ENCODE data around the gene GSTT4.
"Not testable (repeated sequence)": the region's sequence is repeated elsewhere in the genome, so short reads cannot be mapped to it uniquely, and the experiment has no call there.

GSTT4 gene

DNA sequence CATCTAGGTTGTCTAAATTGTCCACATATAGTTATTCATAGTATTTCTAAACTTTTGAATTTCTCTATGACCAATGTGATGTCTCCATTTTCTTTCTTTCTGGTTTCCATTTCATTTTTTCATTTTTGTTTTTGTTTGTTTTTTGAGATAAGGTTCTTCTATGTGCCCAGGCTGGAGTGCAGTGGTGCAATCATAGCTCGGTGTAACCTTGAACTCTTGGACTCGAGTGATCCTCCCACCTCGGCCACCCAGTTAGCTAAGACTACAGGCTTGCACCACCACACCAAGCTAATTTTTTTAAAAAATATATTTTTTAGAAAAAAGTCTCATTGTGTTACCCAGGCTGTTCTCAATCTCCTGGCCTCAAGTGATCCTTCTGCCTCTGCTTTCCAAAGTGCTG, 8.2 kb downstream of the GSTT4 start:
- Histone ChIP-seq H3K4me3 (replicated peaks; ENCODE audit: low read depth, low read length) (no peak overlapping the region), H3K36me3 (ENCODE audit: control insufficient read depth, insufficient read depth, low read length) (no peaks in the 10 kb centered on the region)
- TF ChIP-seq, protein P1, sequence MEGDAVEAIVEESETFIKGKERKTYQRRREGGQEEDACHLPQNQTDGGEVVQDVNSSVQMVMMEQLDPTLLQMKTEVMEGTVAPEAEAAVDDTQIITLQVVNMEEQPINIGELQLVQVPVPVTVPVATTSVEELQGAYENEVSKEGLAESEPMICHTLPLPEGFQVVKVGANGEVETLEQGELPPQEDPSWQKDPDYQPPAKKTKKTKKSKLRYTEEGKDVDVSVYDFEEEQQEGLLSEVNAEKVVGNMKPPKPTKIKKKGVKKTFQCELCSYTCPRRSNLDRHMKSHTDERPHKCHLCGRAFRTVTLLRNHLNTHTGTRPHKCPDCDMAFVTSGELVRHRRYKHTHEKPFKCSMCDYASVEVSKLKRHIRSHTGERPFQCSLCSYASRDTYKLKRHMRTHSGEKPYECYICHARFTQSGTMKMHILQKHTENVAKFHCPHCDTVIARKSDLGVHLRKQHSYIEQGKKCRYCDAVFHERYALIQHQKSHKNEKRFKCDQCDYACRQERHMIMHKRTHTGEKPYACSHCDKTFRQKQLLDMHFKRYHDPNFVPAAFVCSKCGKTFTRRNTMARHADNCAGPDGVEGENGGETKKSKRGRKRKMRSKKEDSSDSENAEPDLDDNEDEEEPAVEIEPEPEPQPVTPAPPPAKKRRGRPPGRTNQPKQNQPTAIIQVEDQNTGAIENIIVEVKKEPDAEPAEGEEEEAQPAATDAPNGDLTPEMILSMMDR (IDR thresholded peaks at IDR 0.05; ENCODE audit: insufficient read depth, low read length, poor library complexity, severe bottlenecking), result no peak

DNA sequence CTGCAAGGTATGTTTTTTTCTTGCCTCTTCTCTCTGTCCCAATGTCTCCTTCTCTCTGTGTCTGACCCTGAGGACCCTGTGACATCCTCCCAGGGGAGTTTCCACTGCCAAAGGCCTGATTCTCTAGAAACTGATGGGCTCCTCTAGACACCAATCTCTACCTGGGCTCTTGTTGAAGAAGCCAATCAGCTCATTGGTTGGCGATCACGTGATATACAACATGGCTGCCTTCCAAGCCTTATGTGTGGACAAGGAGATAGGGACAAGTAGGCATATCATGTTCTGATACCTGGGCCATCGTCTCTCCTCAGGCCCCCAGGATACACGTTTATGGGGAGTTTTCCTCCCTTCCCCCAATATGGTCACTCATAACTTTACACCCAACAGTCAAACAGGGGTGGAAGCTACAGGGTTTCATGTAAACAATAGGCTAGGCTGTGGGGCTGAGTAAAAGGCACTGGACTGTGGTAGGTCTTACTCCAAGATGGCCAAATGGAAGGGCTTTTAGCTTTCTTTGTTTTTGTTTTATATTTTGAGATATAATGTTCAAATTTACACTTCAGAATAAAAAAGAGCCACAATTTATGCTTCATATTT, 11.6 kb downstream of the GSTT4 start:
- not testable (repeated sequence) for DNase-seq (ENCODE audit: extremely low read depth, insufficient read length); H3K36me3 ChIP-seq (ENCODE audit: control insufficient read depth, insufficient read depth, low read length); H3K27me3 ChIP-seq (replicated peaks; ENCODE audit: control insufficient read depth, insufficient read depth, low read length); H3K4me3 ChIP-seq (replicated peaks; ENCODE audit: low read depth, low read length)

More for the DNA sequence above, 8.2 kb downstream of the GSTT4 start:
- DNase-seq (ENCODE audit: extremely low read depth, insufficient read length), result no peak
- no peaks in the 10 kb centered on the region for H3K27me3 ChIP-seq (replicated peaks; ENCODE audit: control insufficient read depth, insufficient read depth, low read length)

DNA sequence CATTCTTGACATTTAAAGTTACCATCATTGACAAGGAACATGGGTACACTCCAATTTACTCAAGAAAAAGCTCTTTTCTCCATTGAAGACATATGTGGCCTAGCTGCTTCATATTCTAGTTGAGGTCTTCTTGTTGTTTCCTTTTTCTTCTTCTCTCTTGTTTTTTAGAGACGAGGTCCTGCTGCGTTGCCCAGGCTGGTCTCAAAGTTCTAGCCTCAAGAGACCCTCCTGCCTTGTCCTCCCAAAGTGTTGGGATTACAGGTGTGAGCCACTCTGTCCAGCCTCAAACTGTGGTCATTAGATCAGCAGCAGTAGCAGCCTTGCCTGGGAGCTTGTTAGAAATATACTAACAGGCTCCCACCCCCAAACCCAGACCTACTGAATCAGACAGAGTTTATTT, 12.2 kb downstream of the GSTT4 start:
- not testable (repeated sequence) for H3K36me3 ChIP-seq (ENCODE audit: control insufficient read depth, insufficient read depth, low read length); DNase-seq (ENCODE audit: extremely low read depth, insufficient read length); H3K4me3 ChIP-seq (replicated peaks; ENCODE audit: low read depth, low read length); H3K27me3 ChIP-seq (replicated peaks; ENCODE audit: control insufficient read depth, insufficient read depth, low read length)

DNA sequence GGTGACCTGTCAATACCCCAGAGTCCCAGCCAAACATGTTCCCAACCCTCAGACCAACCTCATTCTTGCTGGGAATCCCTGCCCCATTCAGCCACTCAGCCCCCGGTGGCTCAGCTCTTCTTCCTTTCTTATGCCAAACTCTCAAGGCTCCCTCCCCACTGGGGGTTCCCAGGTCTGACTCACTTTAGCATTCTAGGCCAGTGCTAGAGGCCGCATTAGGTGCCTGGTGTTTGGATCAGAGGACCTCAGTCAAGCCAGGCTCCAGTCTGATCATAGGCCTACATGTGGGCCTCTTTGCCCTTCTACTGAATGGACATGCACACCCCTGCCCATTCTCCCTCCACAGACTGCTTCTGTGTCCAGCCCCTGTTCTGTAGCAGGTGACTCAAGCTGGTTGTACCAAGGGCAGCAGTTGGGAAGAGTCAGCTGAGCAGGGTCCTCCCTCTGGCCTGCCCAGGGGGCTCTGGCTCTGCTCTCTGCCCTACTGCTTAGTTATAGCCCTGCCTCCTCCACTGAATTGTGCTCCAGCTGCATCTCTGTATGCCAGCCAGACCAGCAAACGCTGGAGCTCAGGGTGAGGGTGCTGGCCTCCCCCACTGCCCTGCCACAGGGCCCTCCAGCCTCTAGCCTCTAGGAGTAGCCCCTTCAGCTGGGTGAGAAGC, 15.5 kb downstream of the GSTT4 start:
- not testable (repeated sequence) for H3K4me3 ChIP-seq (replicated peaks; ENCODE audit: low read depth, low read length); DNase-seq (ENCODE audit: extremely low read depth, insufficient read length); H3K36me3 ChIP-seq (ENCODE audit: control insufficient read depth, insufficient read depth, low read length); H3K27me3 ChIP-seq (replicated peaks; ENCODE audit: control insufficient read depth, insufficient read depth, low read length)

GRCh38 chr22:23986538-23987178, 18.6 kb downstream of the GSTT4 start:
- not testable (repeated sequence) for H3K27me3 ChIP-seq (replicated peaks; ENCODE audit: control insufficient read depth, insufficient read depth, low read length); H3K36me3 ChIP-seq (ENCODE audit: control insufficient read depth, insufficient read depth, low read length); DNase-seq (ENCODE audit: extremely low read depth, insufficient read length); H3K4me3 ChIP-seq (replicated peaks; ENCODE audit: low read depth, low read length)

DNA sequence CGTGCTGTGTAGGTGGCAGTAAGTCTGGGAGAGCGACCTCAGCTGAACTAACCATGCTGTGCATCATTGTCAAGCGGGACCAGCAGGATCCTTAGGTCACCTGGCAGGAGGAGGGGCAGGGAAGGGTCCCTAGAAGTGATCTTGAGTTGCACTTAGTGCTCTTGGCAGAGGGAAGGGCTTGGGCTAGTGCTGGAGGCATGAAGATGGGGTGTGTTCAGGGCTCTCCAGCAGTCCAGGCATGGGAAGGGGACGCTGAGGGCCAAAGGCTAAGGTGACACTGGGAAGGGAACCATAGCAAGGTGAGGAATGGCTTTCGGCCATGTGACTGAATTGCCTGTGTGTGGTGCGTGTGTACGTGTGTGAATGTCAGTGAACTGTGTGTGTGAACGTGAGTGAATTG, 19.2 kb downstream of the GSTT4 start:
- H3K36me3 ChIP-seq (ENCODE audit: control insufficient read depth, insufficient read depth, low read length); DNase-seq (ENCODE audit: extremely low read depth, insufficient read length); H3K27me3 ChIP-seq (replicated peaks; ENCODE audit: control insufficient read depth, insufficient read depth, low read length); H3K4me3 ChIP-seq (replicated peaks; ENCODE audit: low read depth, low read length): not testable (repeated sequence)

DNA sequence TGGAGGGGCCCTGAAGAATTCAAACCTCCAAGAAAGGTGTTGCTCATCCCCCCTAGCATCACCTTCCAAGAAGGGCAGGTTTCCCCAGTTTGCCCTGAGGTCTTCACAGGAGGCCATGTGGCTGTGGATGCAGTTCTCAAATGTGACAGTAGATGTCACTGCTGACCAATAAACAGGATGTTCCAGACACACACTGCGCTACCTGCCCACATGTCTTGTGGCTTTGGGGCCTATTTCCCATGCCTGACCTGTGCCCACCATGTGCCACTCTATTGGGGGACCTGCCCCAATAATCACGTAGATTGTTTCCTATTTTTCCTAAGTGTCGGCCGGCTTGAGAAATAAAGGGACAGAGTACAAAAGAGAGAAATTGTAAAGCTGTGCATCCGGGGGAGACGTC, 20.8 kb downstream of the GSTT4 start:
- no peaks in the 10 kb centered on the region for H3K36me3 ChIP-seq (ENCODE audit: control insufficient read depth, insufficient read depth, low read length)
- TF ChIP-seq, protein P1 (IDR thresholded peaks at IDR 0.05; ENCODE audit: insufficient read depth, low read length, poor library complexity, severe bottlenecking), result peak; percentile 44
- DNase-seq (ENCODE audit: extremely low read depth, insufficient read length), result no peak
- H3K4me3 ChIP-seq (replicated peaks; ENCODE audit: low read depth, low read length), result no peak overlapping the region
- H3K27me3 ChIP-seq (replicated peaks; ENCODE audit: control insufficient read depth, insufficient read depth, low read length), result no peaks in the 10 kb centered on the region

DNA sequence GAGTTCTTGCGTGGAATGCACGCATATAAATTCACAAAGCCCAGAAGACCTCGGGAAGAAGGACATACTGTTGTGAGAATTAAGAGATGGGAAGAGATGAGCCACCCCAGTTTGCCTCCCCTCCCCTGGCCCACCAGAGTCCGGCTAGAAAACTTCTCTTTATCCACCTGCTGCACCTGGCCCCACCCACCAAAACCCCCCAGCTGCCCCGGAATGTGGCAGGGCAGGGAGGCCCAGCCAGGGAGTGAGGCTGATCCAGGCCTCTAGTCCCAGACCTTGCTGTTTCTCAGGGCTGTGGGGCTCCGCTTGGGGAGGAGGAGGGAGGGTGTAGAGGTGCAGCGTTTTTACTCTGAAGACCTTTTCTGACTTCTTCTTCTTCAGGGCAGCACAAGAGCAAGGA, 24.7 kb downstream of the GSTT4 start:
- H3K4me3 ChIP-seq (replicated peaks; ENCODE audit: low read depth, low read length); DNase-seq (ENCODE audit: extremely low read depth, insufficient read length); H3K27me3 ChIP-seq (replicated peaks; ENCODE audit: control insufficient read depth, insufficient read depth, low read length); H3K36me3 ChIP-seq (ENCODE audit: control insufficient read depth, insufficient read depth, low read length): not testable (repeated sequence)

DNA sequence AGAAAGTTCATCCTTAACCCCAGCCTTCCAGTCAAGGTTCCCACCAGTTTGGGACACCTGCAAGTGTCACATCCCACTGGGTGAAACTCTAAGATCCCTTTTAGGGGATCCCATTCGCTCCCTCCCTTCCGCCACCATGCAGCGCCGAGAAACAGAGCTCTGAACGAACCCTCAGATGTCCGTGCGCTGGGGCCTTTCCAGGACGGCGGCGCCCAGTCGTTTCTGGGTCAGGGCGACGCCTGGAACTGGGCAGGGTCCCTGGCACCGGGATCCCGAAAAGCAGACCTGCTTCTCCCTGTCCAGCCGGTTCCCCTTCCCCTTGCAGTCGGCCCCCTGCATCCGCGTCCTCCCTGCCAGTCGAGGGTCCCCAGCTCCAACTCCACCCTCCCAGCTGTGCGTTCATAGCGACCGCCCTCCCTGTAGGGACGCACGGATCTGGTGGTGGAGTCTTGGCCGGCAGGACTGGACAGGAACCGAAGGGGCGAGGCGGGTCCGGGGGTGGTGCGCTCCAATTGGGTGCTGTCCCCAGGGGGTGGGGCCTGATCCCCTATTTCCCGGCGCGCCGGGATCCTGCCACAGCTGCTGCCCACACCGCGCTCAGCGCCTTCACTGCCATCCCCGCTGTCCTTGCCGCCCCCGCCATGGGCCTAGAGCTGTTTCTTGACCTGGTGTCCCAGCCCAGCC, 25.6 kb downstream of the GSTT4 start, which contains the start of gene GSTT2:
Gene GSTT2, plus strand, starts transcription at position 578 of the 684 bp plus-strand sequence.
- not testable (repeated sequence) for H3K36me3 ChIP-seq (ENCODE audit: control insufficient read depth, insufficient read depth, low read length); DNase-seq (ENCODE audit: extremely low read depth, insufficient read length); H3K27me3 ChIP-seq (replicated peaks; ENCODE audit: control insufficient read depth, insufficient read depth, low read length); H3K4me3 ChIP-seq (replicated peaks; ENCODE audit: low read depth, low read length)

DNA sequence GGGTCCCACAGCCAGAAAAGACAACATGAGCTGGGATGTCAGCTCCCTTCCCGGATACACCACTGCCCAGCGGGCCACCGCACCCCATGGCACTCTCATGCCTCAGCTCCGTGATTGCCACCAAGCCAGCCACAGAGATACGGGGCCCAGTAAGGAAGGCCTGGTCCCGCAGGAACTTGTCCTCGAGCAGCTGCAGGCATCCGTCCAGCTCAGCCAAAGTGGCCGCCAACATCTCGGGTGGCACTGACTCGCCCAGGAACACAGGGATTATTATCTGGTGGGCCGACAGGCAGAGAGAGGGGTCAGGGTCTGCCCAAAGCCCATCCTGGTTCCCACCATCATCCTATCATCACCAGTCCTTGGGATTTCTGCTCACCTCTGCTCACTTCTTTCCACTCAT, 27.9 kb downstream of the GSTT4 start:
- not testable (repeated sequence) for H3K4me3 ChIP-seq (replicated peaks; ENCODE audit: low read depth, low read length); H3K27me3 ChIP-seq (replicated peaks; ENCODE audit: control insufficient read depth, insufficient read depth, low read length); H3K36me3 ChIP-seq (ENCODE audit: control insufficient read depth, insufficient read depth, low read length); DNase-seq (ENCODE audit: extremely low read depth, insufficient read length)

DNA sequence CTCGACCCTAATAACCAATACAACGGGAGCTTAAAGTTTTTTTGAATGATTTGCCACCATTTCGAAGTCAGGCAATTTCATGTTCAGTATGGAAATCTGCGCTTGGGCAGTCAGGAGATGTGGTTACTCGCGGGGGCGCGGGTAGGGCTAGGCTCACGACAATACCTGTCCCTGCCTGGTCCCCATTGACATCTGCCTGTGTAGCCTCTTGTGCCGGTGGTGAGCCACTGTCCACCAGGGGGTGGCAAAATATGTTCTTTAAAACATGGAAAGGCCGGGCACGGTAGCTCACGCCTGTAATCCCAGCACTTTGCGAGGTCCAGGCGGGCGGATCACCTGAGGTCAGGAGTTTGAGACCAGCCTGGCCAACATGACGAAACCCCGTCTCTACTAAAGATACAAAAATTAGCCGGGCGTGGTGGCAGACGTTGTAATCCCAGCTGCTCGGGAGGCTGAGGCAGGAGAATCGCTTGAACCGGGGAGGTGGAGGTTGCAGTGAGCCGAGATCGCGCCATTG, 30.4 kb downstream of the GSTT4 start:
- not testable (repeated sequence) for H3K27me3 ChIP-seq (replicated peaks; ENCODE audit: control insufficient read depth, insufficient read depth, low read length); H3K4me3 ChIP-seq (replicated peaks; ENCODE audit: low read depth, low read length); DNase-seq (ENCODE audit: extremely low read depth, insufficient read length)
- peaks cover 14% of the 10 kb centered on the region for H3K36me3 ChIP-seq (ENCODE audit: control insufficient read depth, insufficient read depth, low read length)

DNA sequence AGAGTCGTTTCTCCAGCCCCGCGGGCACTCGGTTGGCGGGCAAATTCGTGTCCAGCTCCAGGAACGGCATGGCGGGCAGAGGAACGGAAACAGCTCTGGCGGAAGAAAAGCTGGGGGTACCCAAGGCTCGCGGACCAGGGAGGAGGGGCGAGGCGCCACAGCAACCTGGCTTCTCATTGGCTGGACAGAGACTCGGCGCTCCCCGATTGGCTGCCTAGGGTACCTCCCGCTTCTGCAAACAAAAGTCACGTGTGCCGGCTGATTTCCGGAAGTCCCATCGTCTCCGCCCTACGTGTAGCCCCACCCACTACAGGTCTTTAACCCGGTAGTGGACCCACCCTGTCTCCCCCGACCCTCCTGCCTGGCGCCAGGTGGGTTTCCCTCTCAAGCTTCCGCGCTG, 30.9 kb downstream of the GSTT4 start, which contains the start of gene DDT:
Gene DDT, minus strand, starts transcription at position 97 of the 400 bp plus-strand sequence. Its CDS starts 27 bp downstream, at position 70.
- H3K27me3 ChIP-seq (replicated peaks; ENCODE audit: control insufficient read depth, insufficient read depth, low read length); H3K4me3 ChIP-seq (replicated peaks; ENCODE audit: low read depth, low read length); DNase-seq (ENCODE audit: extremely low read depth, insufficient read length): not testable (repeated sequence)
- H3K36me3 ChIP-seq (ENCODE audit: control insufficient read depth, insufficient read depth, low read length), result peaks cover 19% of the 10 kb centered on the region
